A549 (cell line): Measurements from ENCODE around the gene ARHGAP18. TPM values are rescaled to one million over a fixed set of nuclear protein-coding genes. Genes with fewer than 3 reads are reported as not detected.
A peak's percentile ranks its signal among the peaks of the same experiment; 100 is the strongest.

Source experiments
- ATAC-seq, 2 experiments: fragments of 200-7000 bp in 1 of 2; fragments of >200 bp in 1 of 2; cut with Nextera tagmentation in 1 of 2; cut with Tn5 transposase in 1 of 2; 3 replicates each; pipeline versions ENCODE4 v1.8.0 to v1.9.1; 2018 to 2020; ENCODE audit warnings: mild to moderate bottlenecking in 1 of 2, moderate library complexity in 1 of 2
- CTCF ChIA-PET: fragments of 300-600 bp; sonication (Branson Sonifier 250); formaldehyde crosslinking; extraction: SDS; loops from one replicate; lab custom pipeline; 2021; ENCODE audit warnings: antibody characterized with exemption, inconsistent platforms; lab: Yijun Ruan, JAX
- POLR2A ChIA-PET: fragments of 350-600 bp; formaldehyde crosslinking; extraction: SDS; loops from one replicate; lab custom pipeline; 2021; ENCODE audit warnings: antibody characterized with exemption, inconsistent platforms; lab: Yijun Ruan, JAX
- DNase-seq, 2 experiments: peaks; one replicate each; pipeline versions ENCODE4 v3.0.0 to v3.0.0-alpha.2; 2011 to 2016; ENCODE audit warnings: low read depth in 1 of 2, low spot score in 1 of 2
- FAIRE-seq: peaks from 2 replicates; lab custom pipeline; 2011; peaks lifted over from hg19 to GRCh38; lab: Jason Lieb, UNC
- H3K27ac ChIP-seq, 2 experiments: fragments of >200 bp; sonication (Bioruptor Twin); formaldehyde crosslinking; 3 replicates each; pipeline ENCODE4 v1.5.1; 2016 to 2017
- H3K4me1 ChIP-seq: fragments of >200 bp; sonication (Bioruptor Twin); formaldehyde crosslinking; 3 replicates; pipeline ENCODE4 v1.6.1; 2016
- H3K4me2 ChIP-seq: fragments of >200 bp; sonication (Bioruptor Twin); formaldehyde crosslinking; 3 replicates; pipeline ENCODE4 v1.6.1; 2016
- H3K4me3 ChIP-seq: fragments of >200 bp; sonication (Bioruptor Twin); formaldehyde crosslinking; 3 replicates; pipeline ENCODE4 v1.5.1; 2016
- H3K9me3 ChIP-seq: fragments of >200 bp; sonication (Bioruptor Twin); formaldehyde crosslinking; 3 replicates; pipeline ENCODE4 v1.6.1; 2016
- CBX8 ChIP-seq: fragments of 200-600 bp; sonication (generic); IDR thresholded peaks from 2 replicates; pipeline ENCODE4 v1.6.1; 2016
- CEBPB ChIP-seq, 2 experiments: fragments of >200 bp in 1 of 2; sonication (Bioruptor Twin) in 1 of 2; formaldehyde crosslinking in 1 of 2; IDR thresholded peaks; 2 replicates each; pipeline ENCODE4 v1.6.1; 2012 to 2016
- EP300 ChIP-seq, 2 experiments: fragments of >200 bp; sonication (Bioruptor Twin); formaldehyde crosslinking; IDR thresholded peaks; 2 replicates in 1 of 2; 3 replicates in 1 of 2; pipeline ENCODE4 v1.6.1; 2016 to 2017
- FOSL2 ChIP-seq, 2 experiments: fragments of 450-650 bp in 1 of 2; fragments of >200 bp in 1 of 2; sonication (Bioruptor Twin) in 1 of 2; formaldehyde crosslinking; IDR thresholded peaks; 2 replicates each; pipeline versions ENCODE4 v1.5.0 to v1.6.1; 2016 to 2020; ENCODE audit warnings: mild to moderate bottlenecking in 1 of 2, moderate library complexity in 1 of 2
- FOXS1 ChIP-seq: fragments of 250-450 bp; sonication (Bioruptor Pico); IDR thresholded peaks from 2 replicates; pipeline ENCODE4 v1.5.0; 2020; ENCODE audit warnings: mild to moderate bottlenecking, moderate library complexity
- GATA3 ChIP-seq: IDR thresholded peaks from 2 replicates; pipeline ENCODE4 v1.6.1; 2012; ENCODE audit warnings: borderline replicate concordance
- HDAC2 ChIP-seq: fragments of 200-600 bp; sonication (generic); IDR thresholded peaks from 2 replicates; pipeline ENCODE4 v1.6.1; 2016
- HOXB13 ChIP-seq: fragments of 250-450 bp; sonication (Bioruptor Pico); IDR thresholded peaks from 2 replicates; pipeline ENCODE4 v1.5.0; 2020; ENCODE audit warnings: low read depth, mild to moderate bottlenecking, moderate library complexity
- JUN ChIP-seq, 2 experiments: fragments of >200 bp; sonication (Bioruptor Twin); formaldehyde crosslinking; IDR thresholded peaks; 2 replicates in 1 of 2; 3 replicates in 1 of 2; pipeline ENCODE4 v1.6.1; 2016 to 2017
- JUNB ChIP-seq: fragments of >200 bp; sonication (Bioruptor Twin); formaldehyde crosslinking; IDR thresholded peaks from 2 replicates; pipeline ENCODE4 v1.6.1; 2016
- KDM1A ChIP-seq: fragments of 200-600 bp; sonication (generic); IDR thresholded peaks from 2 replicates; pipeline ENCODE4 v1.6.1; 2016; ENCODE audit warnings: low read depth, mild to moderate bottlenecking
- MAFK ChIP-seq: fragments of 450-650 bp; IDR thresholded peaks from 2 replicates; pipeline ENCODE4 v1.6.1; 2014; ENCODE audit not compliant: partially characterized antibody
- POLR2A ChIP-seq: IDR thresholded peaks from 2 replicates; pipeline ENCODE4 v1.6.1; 2012; ENCODE audit warnings: mild to moderate bottlenecking, low read length
- POLR2AphosphoS2 ChIP-seq: conservative IDR thresholded peaks from 2 replicates; pipeline ENCODE4 v1.6.1; 2012; ENCODE audit warnings: low read length, improper control_type of control experiment, inconsistent platforms
- RCOR1 ChIP-seq: fragments of 150-350 bp; IDR thresholded peaks from 2 replicates; pipeline ENCODE4 v1.6.1; 2014; ENCODE audit warnings: antibody characterized with exemption, low read length, low read depth
- SMC3 ChIP-seq: fragments of >200 bp; sonication (Bioruptor Twin); formaldehyde crosslinking; IDR thresholded peaks from 3 replicates; pipeline ENCODE4 v1.6.1; 2018; ENCODE audit warnings: inconsistent platforms
- SREBF2 ChIP-seq: fragments of 450-650 bp; IDR thresholded peaks from 2 replicates; pipeline ENCODE4 v1.6.1; 2014; ENCODE audit warnings: mild to moderate bottlenecking, moderate library complexity
- ZFP36 ChIP-seq: fragments of 450-650 bp; IDR thresholded peaks from 2 replicates; pipeline ENCODE4 v1.6.1; 2014; ENCODE audit warnings: borderline replicate concordance; ENCODE audit not compliant: partially characterized antibody
- ZNF302 ChIP-seq: fragments of 250-450 bp; sonication (Bioruptor Pico); IDR thresholded peaks from 2 replicates; pipeline ENCODE4 v1.9.0; 2021; ENCODE audit warnings: inconsistent platforms, mild to moderate bottlenecking, moderate library complexity
- ZSCAN20 ChIP-seq: fragments of 250-450 bp; sonication (Bioruptor Pico); IDR thresholded peaks from 2 replicates; pipeline ENCODE4 v1.8.0; 2022; ENCODE audit warnings: mild to moderate bottlenecking, moderate library complexity
- WGBS: methylation state at CpG from one replicate; pipeline ENCODE4 v1.1.6; 2017; ENCODE audit errors: missing lambda C conversion rate; 5-methylcytosine and 5-hydroxymethylcytosine counted together
- polyA plus RNA-seq, 4 experiments: library from polyadenylated mRNA; depleted of rRNA in 3 of 4; stranded (reverse); fragments of >200 nt; fragmentation: RNase III in 1 of 4; extraction: RNeasy Plus Mini Kit Qiagen cat#74134 plus additional on column Dnase treatment in 1 of 4; gene quantifications; 2 replicates in 3 of 4; 3 replicates in 1 of 4; pipeline ENCODE4 v1.2.3, GENCODE V29; 2011 to 2017
- TF ChIP-seq, protein P1 (sequence below): fragments of 250-450 bp; sonication (Bioruptor Pico); IDR thresholded peaks from 2 replicates; pipeline ENCODE4 v1.5.0; 2020; ENCODE audit warnings: low read depth, mild to moderate bottlenecking, moderate library complexity

The ARHGAP18 gene
- polyA plus RNA-seq, 2 of the 4 experiments (the other 2 are of a cell fraction): 11.2 to 16.7 TPM

DNA sequence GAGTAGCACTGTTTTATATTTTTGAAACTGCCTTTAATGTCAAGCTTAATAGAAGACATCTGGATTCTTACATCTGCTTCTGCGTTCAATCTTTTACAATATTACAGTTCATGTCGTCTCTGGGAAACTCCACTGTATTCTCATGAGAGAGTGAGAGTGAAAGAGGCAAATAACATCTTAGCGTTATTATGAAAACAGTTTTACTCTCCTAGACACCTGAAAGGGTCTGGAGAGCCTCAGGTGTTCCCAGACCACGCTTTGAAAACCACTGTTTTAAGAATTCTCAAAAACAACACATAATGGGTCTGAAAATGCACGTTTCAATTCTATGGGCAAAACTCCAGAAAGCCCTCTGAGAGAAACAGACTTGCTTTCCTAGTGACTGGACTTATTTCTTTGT lies 63.3 kb downstream of the ARHGAP18 start:
- peaks cover 78% of the 10 kb centered on the region for H3K4me1 ChIP-seq
- H3K4me2 ChIP-seq: peak overlapping the region; percentile 88
- no peaks in the 10 kb centered on the region for H3K9me3 ChIP-seq
- 0 out of 3 replicates have a peak overlapping the region, but pooled peaks have one; percentile 12 for H3K4me3 ChIP-seq
- H3K27ac ChIP-seq: peak overlapping the region; percentile 91 to 95
- ChIA-PET CTCF (no interaction called here), POLR2A (no interaction called here)
- ATAC-seq: no peak
- DNase-seq: no peak
- TF ChIP-seq ZFP36 (no peak), ZNF302 (CRISPR knock-in tag) (no peak), ZSCAN20 (CRISPR knock-in tag) (no peak), CBX8 (no peak), RCOR1 (no peak), FOXS1 (CRISPR knock-in tag) (no peak)
- FAIRE-seq: no peak
- WGBS: 3% methylated on average over 5 of the region's 5 CpGs

DNA sequence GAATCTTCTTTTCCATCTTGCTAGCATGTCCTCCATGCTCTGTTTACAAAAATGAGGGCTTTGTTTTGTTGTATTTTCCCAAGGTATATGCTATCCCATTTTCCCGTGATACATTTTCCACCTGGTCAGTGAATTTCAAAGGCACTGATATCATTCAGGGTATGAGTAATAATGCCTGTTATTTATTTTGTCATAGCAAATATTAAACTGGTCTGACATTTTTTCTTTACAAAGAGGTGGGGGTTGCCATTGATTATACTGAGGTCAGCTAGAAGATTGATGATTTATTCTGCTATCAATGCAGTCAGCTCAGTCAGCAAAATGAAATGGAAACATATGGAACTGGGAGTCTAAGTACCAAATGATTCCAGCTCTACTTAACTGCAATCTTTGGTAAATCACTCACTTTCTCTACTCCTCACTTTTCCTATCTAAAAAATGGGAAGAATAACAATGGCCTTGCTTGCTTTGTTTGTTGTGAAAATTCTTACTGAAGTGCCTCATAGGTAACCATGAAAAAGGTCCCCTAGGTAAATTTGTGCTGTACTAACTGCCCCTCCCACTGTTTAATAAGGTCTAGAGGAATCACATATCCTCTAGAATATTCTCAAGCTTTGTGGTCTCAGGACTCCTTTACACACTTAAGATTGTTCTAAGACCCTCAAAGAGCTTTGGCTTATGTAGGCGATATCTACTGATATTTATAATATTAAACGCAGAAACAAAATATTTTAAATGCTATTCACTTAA lies 64.0 kb downstream of the ARHGAP18 start:
- Histone ChIP-seq H3K4me1 (peaks cover 78% of the 10 kb centered on the region), H3K4me2 (peak overlapping the region; percentile 88), H3K4me3 (peak overlapping the region; percentile 26; the same call in 2 of the 3 replicates), H3K27ac (peak overlapping the region; percentile 91 to 95), H3K9me3 (no peaks in the 10 kb centered on the region)
- DNase-seq (peak in 1 of 2 experiments; percentile 74), ATAC-seq (peak; percentile 72 to 75), FAIRE-seq (no peak)
- WGBS: 9% methylated on average over 3 of the region's 3 CpGs
- POLR2A ChIA-PET: no interaction called here
- CTCF ChIA-PET: interaction anchor here (1.2 to 2.1 kb wide), 2 partner anchors 8 to 86 kb away, joined by 3 to 5 read pairs; no protein-coding TSS in a partner anchor
- TF ChIP-seq POLR2A: no peak
- 0 out of 2 replicates have a peak, but pooled peaks have one; percentile 19 for TF ChIP-seq RCOR1
- TF ChIP-seq FOSL2 (IDR thresholded peaks at IDR 0.05): 0 out of 2 replicates have a peak, but pooled peaks have one; percentile 1
- peak; percentile 84 for TF ChIP-seq FOSL2 (CRISPR knock-in tag; IDR thresholded peaks at IDR 0.05)
- TF ChIP-seq MAFK: peak; percentile 84
- TF ChIP-seq POLR2AphosphoS2: no peak
- TF ChIP-seq EP300 (IDR thresholded peaks at IDR 0.05): peak; percentile 26 to 38; a peak in 1 of 5 replicates
- TF ChIP-seq CEBPB (IDR thresholded peaks at IDR 0.05): 0 out of 4 replicates have a peak, but pooled peaks of 1 of the 2 experiments have one; percentile 9
- TF ChIP-seq SREBF2: no peak
- no peak for TF ChIP-seq SMC3
- peak; percentile 67; the same call in 1 of the 2 replicates for TF ChIP-seq GATA3
- TF ChIP-seq KDM1A: peak; percentile 62; the same call in 1 of the 2 replicates
- peak; percentile 27 to 37; a peak in 2 of 5 replicates for TF ChIP-seq JUN (IDR thresholded peaks at IDR 0.05)
- TF ChIP-seq JUNB: peak; percentile 74
- TF ChIP-seq, all 56 proteins: peak for 9

DNA sequence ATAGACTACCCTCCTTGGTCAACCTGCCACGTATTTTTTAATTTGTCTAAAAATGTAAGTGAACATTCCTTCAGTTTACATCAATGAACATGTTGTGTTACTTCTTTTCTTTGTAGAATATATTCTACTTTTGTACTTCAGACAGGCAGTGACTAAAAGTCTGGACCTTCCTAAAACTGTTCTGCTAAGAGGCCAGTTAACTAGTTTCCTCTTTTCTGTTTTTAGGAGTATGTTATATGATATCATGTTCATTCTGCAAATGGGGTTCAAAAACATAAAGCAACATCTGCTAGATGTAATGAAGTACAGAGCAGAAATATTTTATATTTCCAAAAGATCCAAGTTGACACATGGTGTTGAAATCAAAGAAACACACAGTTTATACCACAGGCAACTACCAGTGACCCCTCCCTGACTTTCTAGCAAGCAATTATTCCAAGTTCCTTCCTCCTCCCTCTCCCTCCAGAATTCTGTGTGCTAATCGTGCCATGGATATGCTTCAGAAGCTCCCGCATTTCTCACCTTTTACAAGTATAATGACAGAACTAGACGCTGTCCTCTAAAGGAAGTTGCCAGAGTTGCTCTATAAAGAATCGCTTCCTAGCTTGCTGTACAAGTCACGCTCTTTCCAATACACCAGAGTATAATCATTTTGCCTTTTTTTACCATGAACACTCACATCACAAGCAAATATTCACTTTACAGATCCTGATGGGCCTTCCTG lies 64.7 kb downstream of the ARHGAP18 start:
- peaks cover 74% of the 10 kb centered on the region for H3K4me1 ChIP-seq
- FAIRE-seq: no peak
- H3K4me3 ChIP-seq: peak overlapping the region; percentile 26; the same call in 2 of the 3 replicates
- no peaks in the 10 kb centered on the region for H3K9me3 ChIP-seq
- DNase-seq: peak in 1 of 2 experiments; percentile 74
- CTCF ChIA-PET: interaction anchor here (1.2 to 2.1 kb wide), 2 partner anchors 9 to 86 kb away, joined by 3 to 5 read pairs; no protein-coding TSS in a partner anchor
- TF ChIP-seq, protein P1, sequence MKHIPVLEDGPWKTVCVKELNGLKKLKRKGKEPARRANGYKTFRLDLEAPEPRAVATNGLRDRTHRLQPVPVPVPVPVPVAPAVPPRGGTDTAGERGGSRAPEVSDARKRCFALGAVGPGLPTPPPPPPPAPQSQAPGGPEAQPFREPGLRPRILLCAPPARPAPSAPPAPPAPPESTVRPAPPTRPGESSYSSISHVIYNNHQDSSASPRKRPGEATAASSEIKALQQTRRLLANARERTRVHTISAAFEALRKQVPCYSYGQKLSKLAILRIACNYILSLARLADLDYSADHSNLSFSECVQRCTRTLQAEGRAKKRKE (CRISPR knock-in tag): no peak
- TF ChIP-seq HOXB13 (no peak), CEBPB (IDR thresholded peaks at IDR 0.05) (peak in 1 of 2 experiments; percentile 40; a peak in 1 of 4 replicates), HDAC2 (no peak)
- H3K4me2 ChIP-seq: peak overlapping the region; percentile 88
- peak overlapping the region; percentile 91 to 95 for H3K27ac ChIP-seq
- WGBS: 3% methylated on average over 6 of the region's 6 CpGs
- ATAC-seq: peak; percentile 57 to 74; a peak in 5 of 6 replicates
- POLR2A ChIA-PET: no interaction called here
